ENCODE data around the gene CSHL1.
A peak's percentile ranks its signal among the peaks of the same experiment; 100 is the strongest.

Gene CSHL1

DNA sequence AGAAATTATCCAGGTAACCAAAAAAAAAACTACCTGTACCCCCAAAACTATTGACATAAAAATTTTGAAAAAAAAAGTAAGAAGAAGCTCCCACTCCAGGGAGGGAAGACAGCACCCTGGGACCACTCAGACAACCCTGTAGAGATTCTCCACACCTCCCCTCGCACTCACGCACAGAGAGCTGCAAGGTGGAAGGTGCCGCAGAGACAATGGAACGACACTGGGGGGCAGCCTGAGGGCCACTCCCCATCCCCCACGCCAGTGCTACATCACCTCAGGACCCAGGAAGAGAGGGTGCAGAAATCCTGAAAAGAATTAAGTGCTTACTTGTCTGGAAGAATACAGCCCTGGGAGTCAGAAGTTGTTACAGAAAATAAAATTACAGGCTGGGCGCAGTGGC lies 26.3 kb upstream of the CSHL1 start:
- peaks cover 8% of the 10 kb centered on the region for H3K27me3 Mint-ChIP-seq (ENCODE audit: low read depth)
- no peak overlapping the region for H3K4me3 Mint-ChIP-seq
- no peaks in the 10 kb centered on the region for H3K36me3 Mint-ChIP-seq (ENCODE audit: low read depth)
- TF ChIP-seq, protein P1, sequence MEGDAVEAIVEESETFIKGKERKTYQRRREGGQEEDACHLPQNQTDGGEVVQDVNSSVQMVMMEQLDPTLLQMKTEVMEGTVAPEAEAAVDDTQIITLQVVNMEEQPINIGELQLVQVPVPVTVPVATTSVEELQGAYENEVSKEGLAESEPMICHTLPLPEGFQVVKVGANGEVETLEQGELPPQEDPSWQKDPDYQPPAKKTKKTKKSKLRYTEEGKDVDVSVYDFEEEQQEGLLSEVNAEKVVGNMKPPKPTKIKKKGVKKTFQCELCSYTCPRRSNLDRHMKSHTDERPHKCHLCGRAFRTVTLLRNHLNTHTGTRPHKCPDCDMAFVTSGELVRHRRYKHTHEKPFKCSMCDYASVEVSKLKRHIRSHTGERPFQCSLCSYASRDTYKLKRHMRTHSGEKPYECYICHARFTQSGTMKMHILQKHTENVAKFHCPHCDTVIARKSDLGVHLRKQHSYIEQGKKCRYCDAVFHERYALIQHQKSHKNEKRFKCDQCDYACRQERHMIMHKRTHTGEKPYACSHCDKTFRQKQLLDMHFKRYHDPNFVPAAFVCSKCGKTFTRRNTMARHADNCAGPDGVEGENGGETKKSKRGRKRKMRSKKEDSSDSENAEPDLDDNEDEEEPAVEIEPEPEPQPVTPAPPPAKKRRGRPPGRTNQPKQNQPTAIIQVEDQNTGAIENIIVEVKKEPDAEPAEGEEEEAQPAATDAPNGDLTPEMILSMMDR (IDR thresholded peaks at IDR 0.05; ENCODE audit: unreplicated experiment in 3 of 3) = no peak
- peaks cover 18% of the 10 kb centered on the region for H3K4me1 Mint-ChIP-seq
- no peak overlapping the region for H3K27ac Mint-ChIP-seq
- no peaks in the 10 kb centered on the region for H3K9me3 Mint-ChIP-seq

DNA sequence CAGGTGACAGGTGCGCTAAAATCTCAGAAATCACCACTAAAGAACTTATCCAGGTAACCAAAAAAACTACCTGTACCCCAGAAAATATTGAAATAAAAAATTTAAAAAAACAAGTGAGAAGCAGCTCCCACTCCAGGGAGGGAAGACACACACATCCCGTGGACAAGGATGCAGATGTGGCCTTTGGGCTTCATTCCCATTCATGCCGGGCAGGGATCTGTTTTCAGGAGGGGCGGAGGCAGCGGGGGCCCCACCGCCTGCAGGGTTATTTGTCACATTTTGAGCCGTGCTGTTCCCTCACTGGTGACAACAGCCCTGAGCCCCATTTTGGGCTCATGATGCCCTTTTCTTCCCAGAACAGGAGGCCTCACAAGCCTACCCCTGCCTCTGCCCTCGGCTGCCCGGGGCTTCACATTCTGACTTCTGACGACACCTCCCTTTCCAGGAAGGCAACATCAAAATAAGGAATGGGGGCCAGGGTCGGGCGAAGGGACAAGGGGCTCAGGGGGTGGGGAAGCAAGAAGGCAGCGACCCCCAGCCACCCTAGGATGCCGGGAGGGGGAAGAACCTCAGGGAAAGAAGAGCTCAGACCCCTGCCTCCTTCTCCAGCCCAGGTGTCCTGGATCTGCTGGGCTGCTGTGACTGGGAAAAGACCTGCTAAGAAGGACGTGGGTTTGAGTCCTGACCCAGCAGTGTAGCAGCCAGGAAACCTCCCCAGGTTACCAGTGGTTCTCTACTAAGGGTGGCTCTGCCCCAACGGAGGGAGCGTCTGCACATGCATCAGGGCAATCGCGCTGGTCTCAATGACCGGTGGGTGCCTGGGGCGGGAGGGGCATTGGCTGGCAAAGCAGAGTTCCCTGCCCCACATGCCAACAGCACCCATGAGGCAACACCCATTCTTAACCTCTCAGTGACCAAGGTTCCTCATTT lies 23.4 kb upstream of the CSHL1 start:
- TF ChIP-seq, protein P1 (IDR thresholded peaks at IDR 0.05; ENCODE audit: unreplicated experiment in 3 of 3) = no peak
- no peaks in the 10 kb centered on the region for H3K36me3 Mint-ChIP-seq (ENCODE audit: low read depth)
- H3K27ac Mint-ChIP-seq = no peak overlapping the region
- H3K27me3 Mint-ChIP-seq (ENCODE audit: low read depth) = peaks cover 8% of the 10 kb centered on the region
- H3K4me3 Mint-ChIP-seq = no peak overlapping the region
- peaks cover 15% of the 10 kb centered on the region for H3K4me1 Mint-ChIP-seq
- no peaks in the 10 kb centered on the region for H3K9me3 Mint-ChIP-seq

DNA sequence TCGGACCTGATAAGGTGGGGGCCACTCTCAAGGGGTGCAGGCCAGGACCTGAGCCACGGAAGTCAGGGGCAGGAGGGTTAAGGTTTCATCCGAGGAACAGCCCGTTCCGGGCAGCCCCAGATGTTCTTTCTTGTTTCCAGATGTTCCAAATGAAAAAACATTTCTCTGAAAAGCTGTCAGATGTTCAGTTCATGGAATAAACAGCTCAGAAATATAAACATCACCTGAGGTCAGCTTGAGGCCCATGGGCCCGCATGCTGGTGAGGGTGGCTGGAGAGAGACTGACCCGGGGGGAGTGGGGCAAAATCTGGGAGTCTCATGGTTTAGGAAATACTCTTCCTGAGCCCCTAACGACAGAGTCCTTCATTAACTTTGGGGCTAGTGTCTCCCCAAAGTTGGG lies 22.5 kb upstream of the CSHL1 start:
- H3K27me3 Mint-ChIP-seq (ENCODE audit: low read depth) = no peaks in the 10 kb centered on the region
- no peaks in the 10 kb centered on the region for H3K36me3 Mint-ChIP-seq (ENCODE audit: low read depth)
- no peaks in the 10 kb centered on the region for H3K9me3 Mint-ChIP-seq

DNA sequence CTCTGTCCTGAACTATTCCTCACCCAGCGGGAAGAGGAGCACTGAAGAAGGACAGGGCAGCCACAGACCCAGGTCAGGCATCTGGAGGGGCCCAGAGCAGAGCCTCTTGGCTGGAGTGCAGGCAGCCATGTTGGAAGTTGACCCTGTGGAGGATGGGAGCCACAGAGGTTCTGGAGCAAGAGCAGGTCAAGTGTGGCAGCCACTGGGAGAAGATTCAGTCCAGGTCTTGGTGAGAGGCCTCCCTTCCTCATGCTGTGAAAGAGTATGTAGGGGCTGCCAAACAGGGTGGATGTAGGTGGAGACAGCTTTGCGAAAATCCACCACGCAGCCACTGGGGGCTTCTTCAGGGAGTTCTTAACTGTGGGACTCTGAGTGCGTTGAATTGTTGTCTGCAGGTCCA lies 21.7 kb upstream of the CSHL1 start:
- no peaks in the 10 kb centered on the region for H3K9me3 Mint-ChIP-seq
- TF ChIP-seq, protein P1 (IDR thresholded peaks at IDR 0.05; ENCODE audit: unreplicated experiment in 3 of 3) = no peak
- no peak overlapping the region for H3K27ac Mint-ChIP-seq
- no peaks in the 10 kb centered on the region for H3K27me3 Mint-ChIP-seq (ENCODE audit: low read depth)
- H3K36me3 Mint-ChIP-seq (ENCODE audit: low read depth) = no peaks in the 10 kb centered on the region
- H3K4me1 Mint-ChIP-seq = no peaks in the 10 kb centered on the region
- H3K4me3 Mint-ChIP-seq = no peak overlapping the region

More for the DNA sequence above, 22.5 kb upstream of the CSHL1 start:
- H3K4me1 Mint-ChIP-seq = peaks cover 8% of the 10 kb centered on the region
- peak overlapping the region in 1 of 3 experiments; percentile 33 for H3K27ac Mint-ChIP-seq
- no peak overlapping the region for H3K4me3 Mint-ChIP-seq
- TF ChIP-seq, protein P1 (IDR thresholded peaks at IDR 0.05; ENCODE audit: unreplicated experiment in 3 of 3) = no peak

DNA sequence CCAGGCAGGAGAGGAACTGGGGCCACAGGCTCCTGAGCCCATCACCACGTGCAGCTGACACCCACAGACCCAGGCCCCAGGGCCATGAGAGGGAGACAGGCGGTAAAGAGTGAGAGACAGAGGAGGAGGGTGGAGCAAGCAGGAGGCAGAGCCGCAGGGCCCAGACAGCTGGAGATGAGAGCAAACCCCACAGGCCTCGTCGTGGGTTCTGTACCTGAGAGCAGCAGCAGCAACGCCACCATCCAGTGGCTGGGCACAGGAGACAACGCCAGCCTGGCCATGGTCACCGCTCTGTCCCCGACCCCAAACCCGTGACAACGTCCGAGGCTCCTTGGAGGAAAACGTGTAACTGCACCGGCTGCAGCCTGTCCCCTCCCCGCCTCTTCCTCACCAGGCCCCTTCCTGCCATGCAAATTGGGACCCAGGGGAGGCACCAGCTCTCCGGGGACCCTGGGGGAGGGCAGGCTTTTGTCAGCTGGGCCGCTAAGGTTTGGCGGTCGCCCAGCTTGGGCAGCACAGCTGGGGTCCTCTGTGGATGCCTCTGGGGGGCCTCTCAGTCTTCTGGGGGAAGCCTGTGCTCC lies 21.0 kb upstream of the CSHL1 start, which contains the start of gene CD79B:
TSS of gene CD79B (minus strand) at position 351 of the 581 bp plus-strand sequence. CDS start at position 281, 70 bp downstream.
- no peaks in the 10 kb centered on the region for H3K27me3 Mint-ChIP-seq (ENCODE audit: low read depth)
- H3K36me3 Mint-ChIP-seq (ENCODE audit: low read depth) = no peaks in the 10 kb centered on the region
- TF ChIP-seq, protein P1 (IDR thresholded peaks at IDR 0.05; ENCODE audit: unreplicated experiment in 3 of 3) = no peak
- H3K9me3 Mint-ChIP-seq = no peaks in the 10 kb centered on the region
- peak within 1 kb of the TSS in 1 of 3 experiments; percentile 9 for H3K27ac Mint-ChIP-seq
- no peaks in the 10 kb centered on the region for H3K4me1 Mint-ChIP-seq
- no peak within 1 kb of the TSS for H3K4me3 Mint-ChIP-seq

All from nephron (organoid).